ENCODE data around the gene GALNT4.
A peak's percentile ranks its signal among the peaks of the same experiment; 100 is the strongest.

The GALNT4 gene

GRCh38 chr12:89524541-89525304 lies at the start of gene GALNT4:
GALNT4 (minus strand) TSS chr12:89524796; CDS start chr12:89524549, 247 bp downstream.
- peak; percentile 81 for DNase-seq (ENCODE audit: low spot score)

GRCh38 chr12:89573051-89573810 lies 48.6 kb upstream of the GALNT4 start:
- DNase-seq (ENCODE audit: low spot score) = no peak

DNA sequence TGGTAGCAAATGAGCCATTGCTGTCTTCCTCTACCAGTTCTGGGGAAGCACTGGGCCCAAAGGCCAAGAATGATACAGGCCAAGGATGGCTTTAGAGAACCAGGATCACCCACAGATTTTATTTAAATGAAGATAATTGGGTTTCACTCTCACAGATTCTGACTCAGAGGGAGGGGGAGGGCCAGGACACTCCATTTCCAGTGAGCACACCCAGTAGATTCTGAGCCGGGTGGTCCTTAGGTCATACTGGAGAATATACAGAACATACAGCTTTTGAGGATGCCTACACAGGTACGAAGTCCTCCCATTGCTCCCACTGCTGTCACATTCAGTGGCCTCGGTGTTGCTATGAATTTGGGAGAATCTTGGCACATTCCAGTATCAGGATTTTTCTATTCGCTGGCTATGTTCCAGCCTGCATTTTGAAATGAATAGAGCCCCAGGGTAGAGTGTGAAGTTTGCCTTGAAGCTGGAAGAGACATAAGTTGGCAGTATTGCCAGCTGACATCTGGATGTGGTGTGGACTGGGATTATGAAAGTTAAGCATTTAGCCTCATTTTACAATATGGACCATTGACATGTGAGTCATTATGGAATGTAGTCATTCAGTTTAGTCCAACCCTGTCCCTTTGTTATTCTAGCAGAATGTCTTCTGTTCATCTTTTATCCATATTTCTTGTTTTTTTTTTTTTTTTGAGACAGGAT lies 47.0 kb upstream of the GALNT4 start:
- no peak for DNase-seq (ENCODE audit: low spot score)

GRCh38 chr12:89568484-89568883 lies 43.9 kb upstream of the GALNT4 start:
- DNase-seq (ENCODE audit: low spot score) = no peak

- no peak for DNase-seq (ENCODE audit: low spot score)
Measured at GRCh38 chr12:89567691-89568239, 43.2 kb upstream of the GALNT4 start.

GRCh38 chr12:89566615-89567014 lies 42.0 kb upstream of the GALNT4 start:
- no peak for DNase-seq (ENCODE audit: low spot score)

- DNase-seq (ENCODE audit: low spot score) = no peak
Measured at GRCh38 chr12:89565002-89565401, 40.4 kb upstream of the GALNT4 start.

GRCh38 chr12:89559753-89560152 lies 35.2 kb upstream of the GALNT4 start:
- DNase-seq (ENCODE audit: low spot score) = no peak

- DNase-seq (ENCODE audit: low spot score) = no peak
Measured at GRCh38 chr12:89556976-89557375, 32.4 kb upstream of the GALNT4 start.

DNA sequence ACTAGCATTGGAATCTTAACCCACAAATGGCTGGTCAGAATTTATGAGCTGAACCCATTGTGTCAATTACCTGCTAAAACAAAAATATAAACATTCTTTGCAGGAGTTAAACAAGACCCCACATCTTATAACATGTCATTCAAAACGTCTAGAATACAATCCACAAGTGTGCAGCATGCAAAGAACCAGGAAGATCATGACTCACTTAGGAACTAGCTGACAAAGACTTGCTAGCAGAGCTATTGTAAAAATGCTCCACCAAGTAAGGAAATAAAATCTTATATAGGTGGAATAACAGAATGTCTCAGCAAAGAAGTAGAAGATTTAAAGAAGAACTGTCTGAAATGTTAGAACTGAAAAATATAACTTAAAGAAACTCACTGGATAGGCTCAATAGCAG lies 27.8 kb upstream of the GALNT4 start:
- no peak for DNase-seq (ENCODE audit: low spot score)

DNA sequence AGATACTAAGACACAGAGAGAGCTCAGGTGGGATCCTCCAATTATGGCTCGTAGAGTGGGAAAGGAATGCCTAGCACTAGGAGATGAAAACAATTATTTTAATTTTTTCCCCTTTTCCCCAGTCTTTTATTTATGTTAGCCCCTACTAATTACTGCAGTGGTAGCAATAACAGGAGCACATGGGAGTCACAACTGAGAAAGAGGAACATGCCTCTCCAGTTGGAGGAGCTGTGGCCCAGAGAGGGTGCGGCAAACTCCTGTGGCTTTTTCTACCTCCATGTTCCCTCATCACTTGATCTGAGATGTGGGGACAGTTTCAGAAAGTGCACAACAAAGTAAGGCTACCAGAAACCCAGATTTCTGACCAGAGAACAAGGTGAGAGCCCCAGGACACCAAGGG lies 27.2 kb upstream of the GALNT4 start:
- no peak for DNase-seq (ENCODE audit: low spot score)

DNA sequence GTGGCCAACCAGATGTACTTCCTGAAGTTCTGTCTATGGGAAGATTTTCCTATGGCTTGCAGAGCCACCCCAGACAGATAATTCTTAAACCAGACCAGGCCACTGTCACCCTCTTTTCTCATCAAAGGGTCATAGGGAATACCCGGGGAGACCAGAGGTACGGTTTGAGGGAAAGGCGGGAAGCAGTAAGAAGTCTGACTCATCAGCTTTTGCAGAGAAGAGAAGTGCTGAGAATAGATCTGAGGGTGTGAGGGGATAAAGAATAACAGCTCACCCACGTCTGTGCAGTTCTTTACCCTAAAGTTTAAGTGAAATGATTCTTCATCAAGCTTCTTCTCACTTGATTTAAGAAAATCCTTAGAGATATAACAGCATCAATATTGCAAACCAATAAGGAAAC lies 22.5 kb upstream of the GALNT4 start:
- no peak for DNase-seq (ENCODE audit: low spot score)

DNA sequence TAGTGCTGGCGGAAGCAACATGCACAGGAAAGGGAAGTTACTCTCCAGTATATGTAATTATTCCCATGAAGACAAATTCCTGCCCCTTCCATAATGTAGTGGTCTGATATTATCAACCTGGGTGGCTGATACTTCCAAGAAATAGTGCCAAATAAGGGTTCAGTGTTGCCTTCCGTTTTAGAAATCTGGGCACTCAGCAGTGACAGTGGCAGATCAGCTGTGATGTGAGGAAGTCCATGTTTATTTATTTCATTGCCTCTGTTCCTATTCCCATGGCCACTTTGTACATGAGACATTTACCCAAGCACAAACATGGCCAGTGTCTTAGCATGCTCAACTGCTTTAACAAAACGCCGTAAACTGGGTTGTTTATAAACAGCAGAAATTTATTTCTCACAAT lies 21.6 kb upstream of the GALNT4 start:
- no peak for DNase-seq (ENCODE audit: low spot score)

DNA sequence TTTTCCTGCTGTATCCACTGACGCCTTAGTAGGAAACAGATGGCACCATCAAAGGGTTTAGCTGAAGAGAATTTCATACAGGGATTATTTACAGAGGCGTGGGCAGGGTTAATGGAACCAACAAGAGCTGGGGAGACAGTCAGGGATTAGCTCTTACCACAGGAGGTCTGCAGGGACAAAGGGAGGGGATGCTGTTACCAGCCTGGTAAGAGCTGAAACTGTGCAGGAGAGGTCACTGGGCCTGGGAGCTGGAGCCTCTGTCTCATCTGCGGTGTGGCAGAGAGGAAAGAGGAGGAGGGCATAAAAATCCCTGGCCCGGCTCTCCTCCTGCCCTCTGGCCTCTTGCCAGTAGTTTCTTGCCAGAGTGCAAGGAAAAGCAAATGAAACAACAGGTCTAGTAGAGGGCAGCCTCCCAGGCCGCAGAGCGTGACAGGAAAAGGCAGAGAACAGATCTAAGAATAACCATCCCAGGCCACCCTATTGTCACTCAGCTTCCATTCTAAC lies 20.1 kb upstream of the GALNT4 start:
- no peak for DNase-seq (ENCODE audit: low spot score)

GRCh38 chr12:89544022-89544421 lies 19.4 kb upstream of the GALNT4 start:
- DNase-seq (ENCODE audit: low spot score) = no peak

- DNase-seq (ENCODE audit: low spot score) = peak; percentile 81
Measured at GRCh38 chr12:89542912-89543592, 18.5 kb upstream of the GALNT4 start.

DNA sequence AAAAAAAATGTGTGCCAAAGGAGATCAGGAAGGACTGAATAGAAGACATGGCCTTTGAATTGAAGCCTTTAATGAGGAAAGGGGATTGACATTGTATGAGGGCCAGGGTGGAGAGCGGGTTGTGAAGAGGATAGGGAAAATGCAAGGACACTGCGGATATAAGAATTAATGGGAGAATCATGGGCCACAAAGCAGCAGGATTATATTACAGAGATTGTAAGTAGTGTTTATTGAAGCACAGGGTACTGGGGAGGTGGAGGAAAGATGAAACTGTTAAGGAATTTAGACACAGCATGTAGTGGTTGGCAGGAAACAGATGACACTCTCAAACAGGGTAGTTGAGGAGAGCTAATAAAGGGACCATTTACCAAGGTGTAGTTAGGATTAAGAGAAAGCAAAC lies 17.6 kb upstream of the GALNT4 start:
- no peak for DNase-seq (ENCODE audit: low spot score)

GRCh38 chr12:89540586-89540985 lies 16.0 kb upstream of the GALNT4 start:
- DNase-seq (ENCODE audit: low spot score) = no peak

DNA sequence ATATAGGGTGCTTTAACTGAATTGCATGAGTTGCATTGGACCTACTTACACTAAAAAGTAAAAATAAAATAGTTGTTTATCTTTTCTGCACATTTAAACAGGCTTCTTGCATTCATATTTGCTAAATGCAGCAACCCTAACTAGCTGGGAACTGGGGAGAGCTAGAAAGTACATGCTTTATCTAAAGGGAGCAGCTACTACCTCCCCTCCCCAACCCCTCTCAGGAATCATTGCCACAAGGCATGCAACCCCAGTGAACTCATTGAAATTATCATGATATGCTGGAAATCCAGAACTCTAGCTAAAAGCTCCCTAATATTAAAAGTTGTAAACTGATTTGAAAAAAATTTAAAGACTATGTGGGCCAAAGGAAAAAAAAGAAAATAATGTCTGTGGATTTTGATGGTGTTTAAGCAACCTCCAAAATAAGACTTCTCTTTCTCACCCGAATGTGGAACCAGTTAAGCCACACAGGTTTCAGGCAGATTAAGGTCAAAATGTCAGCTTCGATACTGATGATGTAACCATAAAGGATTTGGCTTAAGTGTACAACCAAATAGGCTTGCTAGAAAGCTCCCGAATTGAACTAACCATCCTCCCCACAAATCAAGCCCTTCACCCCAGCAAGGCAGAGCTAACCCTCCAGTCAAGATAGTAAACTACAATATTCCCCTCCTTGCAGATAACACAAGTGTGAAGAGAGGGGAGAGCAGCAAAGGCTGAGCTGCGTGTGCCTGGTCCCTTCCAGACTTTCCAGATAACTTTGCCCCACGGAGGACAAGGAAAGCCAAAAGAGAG lies 15.0 kb upstream of the GALNT4 start:
- DNase-seq (ENCODE audit: low spot score) = no peak

GRCh38 chr12:89538897-89539296 lies 14.3 kb upstream of the GALNT4 start:
- no peak for DNase-seq (ENCODE audit: low spot score)

DNA sequence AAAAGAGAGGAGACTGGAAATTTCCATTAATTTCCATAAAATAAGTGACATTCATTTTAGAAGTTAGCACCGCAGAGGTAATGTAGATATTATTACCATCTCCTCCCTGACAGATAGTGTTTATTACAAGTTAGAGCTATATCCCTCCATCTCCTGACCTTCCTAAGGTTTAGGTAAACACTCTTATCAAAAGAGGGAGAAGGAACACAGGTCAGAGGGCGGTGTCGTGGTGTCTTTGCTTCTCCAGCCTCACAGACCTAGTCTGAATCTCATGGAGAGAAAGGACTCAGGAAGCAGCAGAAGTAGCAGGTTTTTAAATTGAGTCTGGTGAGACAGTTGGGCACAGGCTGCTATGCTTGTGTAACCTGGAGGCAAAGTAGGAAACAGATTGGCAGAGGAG lies 12.8 kb upstream of the GALNT4 start:
- DNase-seq (ENCODE audit: low spot score) = no peak

All from RKO (cell line).